GM18868 (cell line): ENCODE results near the gene ARHGAP30.
A peak's percentile ranks its signal among the peaks of the same experiment; 100 is the strongest.
"Not testable (repeated sequence)": the region's sequence is repeated elsewhere in the genome, so short reads cannot be mapped to it uniquely, and the experiment has no call there.

Experiments
- ATAC-seq: cut with Tn5 transposase; IDR thresholded peaks from one replicate; pipeline ENCODE4 v1.9.1; 2021; ENCODE audit warnings: mild to moderate bottlenecking, moderate library complexity; ENCODE audit not compliant: unreplicated experiment

ARHGAP30 gene

DNA sequence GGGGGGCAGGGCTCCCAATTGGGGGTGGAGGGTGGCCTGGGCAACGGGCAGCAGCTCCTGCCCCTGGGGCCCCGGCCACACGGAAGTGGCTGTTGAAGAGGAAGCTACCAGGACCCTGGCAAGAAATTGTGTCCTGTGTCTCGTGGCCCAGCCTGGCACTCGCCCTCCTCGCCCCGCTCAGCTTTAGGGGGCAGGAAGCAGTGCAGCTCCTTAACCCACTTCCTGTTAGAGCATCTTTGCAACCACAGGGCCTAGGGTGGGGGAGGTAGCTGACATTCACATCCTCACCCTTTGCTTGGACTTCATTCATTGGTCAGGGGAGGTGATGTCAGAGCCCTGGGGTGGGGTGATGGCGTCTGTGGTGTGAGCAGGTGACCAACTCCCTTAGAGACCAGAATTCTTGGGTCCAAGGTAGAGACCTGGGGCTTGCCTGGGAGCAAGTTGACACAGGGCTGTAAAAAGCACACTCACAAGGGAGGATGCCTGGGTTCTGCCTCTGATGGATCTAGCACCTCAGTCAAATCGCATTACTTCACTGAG, at the start of gene ARHGAP30:
Gene ARHGAP30, minus strand, starts transcription at position 161 of the 540 bp plus-strand sequence. CDS start 267 bp downstream, outside the sequence.
- ATAC-seq: peak; percentile 83

DNA sequence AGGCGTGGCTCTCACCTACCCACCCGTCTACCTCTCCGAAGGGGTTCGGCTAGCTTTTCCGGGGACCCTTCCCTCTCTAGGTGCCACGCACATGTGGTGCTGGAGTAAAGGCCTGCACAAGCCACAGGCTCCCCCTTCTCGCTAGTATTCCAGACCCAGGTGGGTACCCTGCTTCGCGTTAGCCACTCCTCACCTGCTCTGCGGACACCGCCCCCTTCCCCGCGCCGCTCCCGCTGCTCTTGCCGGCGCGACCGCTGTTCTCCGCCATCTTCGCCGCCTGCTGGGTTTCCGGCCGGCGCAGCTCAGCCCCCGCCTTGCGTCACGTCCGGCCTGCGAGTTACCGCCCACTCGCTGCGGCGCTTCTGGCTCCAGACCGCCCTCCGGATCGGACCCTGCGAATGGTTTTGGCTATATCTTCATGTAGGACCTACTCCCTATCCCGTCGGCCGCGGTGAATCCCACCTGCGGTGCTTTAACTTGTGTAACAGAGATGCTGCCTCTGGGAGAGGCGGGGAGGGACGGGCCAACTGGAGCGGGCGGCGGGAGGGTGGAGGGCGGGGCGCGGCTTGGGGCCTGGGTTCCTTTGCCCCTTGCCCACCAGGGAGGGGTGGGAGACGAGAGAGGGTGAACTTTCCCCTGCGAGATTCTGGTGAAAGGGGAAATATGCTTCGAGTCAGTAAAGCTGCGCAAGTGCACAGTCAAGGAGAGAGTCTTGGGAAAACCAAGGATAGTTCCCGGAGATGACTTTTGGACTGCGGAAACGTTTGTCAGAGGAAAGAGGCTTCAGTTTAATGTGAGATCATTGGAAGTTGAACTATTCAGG, 48.3 kb upstream of the ARHGAP30 start, which contains the start of the genes NIT1 and PFDN2:
Gene NIT1, plus strand, starts transcription at position 347 of the 823 bp plus-strand sequence. Its CDS starts 72 bp downstream, at position 419.
Gene PFDN2, minus strand, starts transcription at position 279 of the 823 bp plus-strand sequence. Its CDS starts 11 bp downstream, at position 268.
- peak; percentile 81 for ATAC-seq

DNA sequence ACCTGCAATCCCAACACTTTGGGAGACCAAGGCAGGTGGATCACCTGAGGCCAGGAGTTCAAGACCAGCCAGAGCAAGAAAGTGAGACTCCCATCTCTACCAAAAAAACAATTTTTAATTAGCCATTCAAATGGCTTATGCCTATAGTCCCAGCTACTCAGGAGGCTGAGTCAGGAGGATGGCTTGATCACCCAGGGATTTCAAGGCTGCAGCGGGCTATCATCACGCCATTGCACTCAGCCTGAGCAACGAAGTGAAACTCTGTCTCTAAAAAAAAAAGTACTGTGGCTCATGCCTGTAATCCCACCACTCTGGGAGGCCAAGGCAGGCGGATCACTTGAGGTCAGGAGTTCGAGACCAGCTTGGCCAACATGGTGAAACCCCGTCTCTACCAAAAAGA, 46.3 kb upstream of the ARHGAP30 start:
- not testable (repeated sequence) for ATAC-seq

DNA sequence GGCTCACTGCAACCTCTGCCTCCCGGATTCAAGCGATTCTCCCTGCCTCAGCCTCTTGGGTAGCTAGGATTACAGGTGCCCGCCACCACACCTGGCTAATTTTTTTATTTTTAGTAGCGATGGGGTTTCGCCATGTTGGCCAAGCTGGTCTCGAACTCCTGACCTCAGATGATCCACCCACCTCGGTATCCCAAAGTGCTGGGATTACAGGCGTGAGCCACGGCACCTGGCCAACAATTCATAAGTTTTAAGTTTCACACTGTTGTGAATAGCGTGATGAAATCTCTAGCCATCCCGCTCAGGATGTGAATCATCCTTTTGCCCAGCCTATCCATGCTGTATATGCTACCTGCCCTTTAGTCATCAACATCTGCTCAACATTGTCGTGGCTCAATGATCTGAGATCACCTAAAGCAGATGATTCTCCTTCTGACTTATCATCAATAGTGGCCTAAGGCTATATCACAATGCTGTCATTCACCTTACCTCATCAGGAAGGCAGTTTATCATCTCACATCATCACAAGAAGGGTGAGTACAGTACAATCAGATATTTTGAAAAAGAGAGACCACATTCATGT, 45.5 kb upstream of the ARHGAP30 start:
- ATAC-seq: no peak

DNA sequence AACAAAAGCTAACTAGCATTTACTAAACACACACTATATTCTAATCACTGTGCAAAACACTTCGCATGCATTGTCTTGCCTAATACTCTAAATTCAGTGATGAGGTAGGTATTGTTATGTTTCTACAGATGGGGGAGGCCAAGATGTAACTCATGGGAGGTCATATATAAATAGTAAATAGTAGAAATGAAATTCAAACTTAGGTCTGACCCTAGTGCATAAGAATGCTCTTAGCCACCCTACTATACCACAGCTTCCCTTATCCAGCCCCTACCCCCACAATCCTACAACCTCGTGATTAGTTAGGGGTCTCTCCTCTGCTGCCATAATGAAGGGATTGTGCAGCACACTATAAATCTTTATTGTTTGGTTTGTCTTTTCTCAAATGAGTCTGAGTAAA, 44.9 kb upstream of the ARHGAP30 start:
- ATAC-seq: no peak

DNA sequence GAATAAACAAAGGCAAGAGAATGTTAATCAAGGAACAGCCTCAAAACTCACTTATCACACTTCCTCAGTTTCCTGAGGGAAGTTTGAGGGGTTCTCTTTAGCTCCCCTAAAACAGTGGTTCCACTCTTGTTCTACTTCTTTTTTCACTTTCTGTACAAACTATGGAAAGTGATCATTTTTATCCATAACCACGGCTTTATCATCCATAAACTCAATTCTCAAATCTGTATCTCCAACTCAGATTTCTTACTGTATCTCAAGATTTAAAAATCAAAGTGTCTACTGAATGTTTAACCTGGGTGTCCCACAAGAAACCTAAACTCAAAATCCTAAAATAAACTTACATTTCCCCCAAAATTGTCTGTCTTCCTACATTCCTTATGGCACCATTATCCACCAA, 44.2 kb upstream of the ARHGAP30 start:
- ATAC-seq: no peak

DNA sequence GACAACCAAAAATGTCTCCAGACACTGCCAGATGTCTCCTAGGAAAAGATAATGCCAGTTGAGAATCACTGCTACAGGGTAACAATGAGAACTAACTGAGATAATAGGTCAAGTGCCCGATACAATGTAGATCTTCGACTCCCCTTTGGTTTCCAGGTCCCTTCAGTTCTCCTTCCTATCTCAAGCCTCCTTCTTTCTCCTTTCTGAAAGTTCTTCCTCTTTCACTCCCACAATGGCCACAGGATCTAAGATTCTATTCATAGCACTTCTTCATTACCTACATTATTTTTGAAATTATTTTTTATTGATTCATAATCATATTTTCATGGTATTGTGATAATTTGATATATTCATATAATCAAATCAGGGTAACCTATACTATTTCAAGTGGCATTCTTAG, 41.8 kb upstream of the ARHGAP30 start:
- ATAC-seq: no peak

DNA sequence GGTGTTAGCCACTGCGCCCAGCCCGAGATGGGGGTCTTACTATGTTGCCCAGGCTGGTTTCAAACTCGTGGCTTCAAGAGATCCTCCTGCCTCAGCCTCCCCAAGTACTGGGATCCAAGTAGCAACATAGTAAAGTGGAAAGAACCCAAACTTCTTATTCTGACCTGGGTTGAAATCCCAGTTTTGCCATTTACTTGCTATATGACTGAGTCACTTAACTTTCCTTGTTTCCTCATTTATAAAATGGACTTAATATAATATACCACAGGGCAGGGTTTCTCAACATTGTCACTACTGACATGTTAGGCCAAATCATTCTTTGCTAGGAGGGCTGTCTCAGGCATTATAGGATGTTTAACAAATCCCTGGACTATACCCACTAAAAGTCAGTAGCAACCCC, 41.4 kb upstream of the ARHGAP30 start:
- no peak for ATAC-seq

DNA sequence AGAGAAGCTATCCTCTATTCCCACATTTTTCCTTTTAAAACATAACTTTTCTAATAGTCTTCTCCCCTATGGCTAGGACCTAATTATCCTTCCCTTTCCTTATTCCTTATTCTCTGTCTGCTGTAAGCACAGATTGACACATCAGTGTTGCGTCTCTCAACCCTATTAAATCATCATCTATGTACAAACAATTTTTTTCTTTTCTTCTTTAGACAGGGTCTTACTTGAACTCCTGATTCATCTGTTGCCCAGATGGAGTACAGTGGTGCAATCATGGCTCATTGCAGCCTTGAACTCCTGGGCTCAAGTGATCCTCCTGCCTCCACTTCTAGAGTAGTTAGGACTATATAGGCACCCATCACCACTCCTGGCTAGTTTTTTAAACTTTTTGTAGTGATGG, 36.7 kb upstream of the ARHGAP30 start:
- no peak for ATAC-seq

- ATAC-seq: no peak
Measured at GRCh38 chr1:161100556-161100955, 30.9 kb upstream of the ARHGAP30 start.

- no peak for ATAC-seq
Measured at GRCh38 chr1:161099090-161099802, 29.6 kb upstream of the ARHGAP30 start.

- ATAC-seq: peak; percentile 75
Measured at GRCh38 chr1:161098210-161099068, 28.7 kb upstream of the ARHGAP30 start, which contains the start of gene KLHDC9. Gene KLHDC9, plus strand, starts transcription at chr1:161098361. Its CDS starts 175 bp downstream, at chr1:161098536.

DNA sequence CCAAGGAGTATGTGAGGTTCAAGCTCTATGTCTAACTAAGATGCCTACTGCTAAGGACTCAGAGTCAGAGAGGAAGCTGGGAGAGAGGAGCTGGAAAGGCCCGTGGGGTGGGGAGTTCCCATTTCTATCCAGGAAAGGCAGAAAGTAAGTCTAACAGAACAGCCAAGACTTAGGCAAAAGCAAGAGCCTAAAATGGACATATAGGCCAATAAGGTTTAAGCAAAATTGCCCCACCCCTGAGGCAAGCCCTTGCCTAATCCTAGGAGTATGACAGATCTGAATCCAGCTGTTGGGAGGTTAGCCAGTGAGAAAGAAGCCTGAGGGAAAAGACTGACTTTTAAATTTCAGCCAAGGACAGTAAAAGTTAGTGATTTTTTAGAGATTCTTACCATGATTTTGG, 26.8 kb upstream of the ARHGAP30 start:
- ATAC-seq: no peak

GRCh38 chr1:161096015-161096414, 26.3 kb upstream of the ARHGAP30 start:
- ATAC-seq: no peak

DNA sequence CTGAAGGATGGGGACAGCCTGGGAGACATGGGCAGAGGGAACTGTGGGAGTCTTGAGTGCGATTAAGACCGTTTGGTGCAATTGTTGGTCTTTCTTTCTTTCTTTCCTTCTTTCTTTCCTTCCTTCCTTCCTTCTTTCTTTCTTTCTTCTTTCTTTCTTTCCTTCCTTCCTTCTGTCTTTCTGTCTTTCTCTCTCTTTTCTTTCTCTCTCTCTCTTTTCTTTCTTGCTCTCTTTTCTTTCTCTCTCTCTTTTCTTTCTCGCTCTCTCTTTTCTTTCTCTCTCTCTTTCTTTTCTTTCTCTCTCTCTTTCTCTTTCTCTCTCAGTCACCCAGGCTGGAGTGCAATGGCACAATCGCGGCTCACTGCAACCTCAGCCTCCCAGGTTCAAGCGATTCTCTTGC, 25.5 kb upstream of the ARHGAP30 start:
- ATAC-seq: no peak

- ATAC-seq: no peak
Measured at GRCh38 chr1:161094481-161094880, 24.8 kb upstream of the ARHGAP30 start.

GRCh38 chr1:161092621-161093028, 22.9 kb upstream of the ARHGAP30 start:
- peak; percentile 50 for ATAC-seq

DNA sequence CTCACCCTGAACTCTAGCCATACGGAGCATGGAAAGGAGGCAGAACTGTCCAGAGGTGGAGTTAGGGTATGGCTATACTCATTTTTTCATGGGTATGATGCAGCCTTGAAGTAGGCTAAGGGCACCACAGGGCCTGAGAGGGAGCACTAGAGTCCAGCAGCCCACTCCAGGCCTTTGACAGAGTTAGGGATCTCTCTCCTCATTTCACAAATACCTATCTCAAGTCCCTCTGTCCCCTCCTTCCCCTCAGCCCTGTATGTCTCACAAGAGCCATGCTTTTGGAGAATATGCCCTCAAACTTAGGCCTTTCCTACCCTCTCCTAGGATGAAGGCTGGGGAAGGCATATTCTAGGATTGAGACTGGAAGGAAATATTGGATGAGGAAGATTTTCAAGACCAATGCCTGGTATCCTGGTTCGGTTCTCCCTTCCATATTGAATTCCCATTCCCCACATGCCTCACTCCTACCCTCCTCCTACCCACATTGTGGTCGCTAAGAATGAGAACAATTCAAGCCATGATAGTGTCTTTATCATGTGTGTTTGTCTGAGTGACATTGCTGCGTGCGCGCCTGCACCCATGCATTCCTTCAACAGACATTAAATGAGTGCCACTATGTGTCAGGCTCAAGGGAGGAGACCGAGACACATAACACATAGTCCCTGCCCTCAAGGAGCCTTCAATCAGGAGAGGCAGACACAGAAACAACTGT, 22.3 kb upstream of the ARHGAP30 start:
- ATAC-seq: no peak

DNA sequence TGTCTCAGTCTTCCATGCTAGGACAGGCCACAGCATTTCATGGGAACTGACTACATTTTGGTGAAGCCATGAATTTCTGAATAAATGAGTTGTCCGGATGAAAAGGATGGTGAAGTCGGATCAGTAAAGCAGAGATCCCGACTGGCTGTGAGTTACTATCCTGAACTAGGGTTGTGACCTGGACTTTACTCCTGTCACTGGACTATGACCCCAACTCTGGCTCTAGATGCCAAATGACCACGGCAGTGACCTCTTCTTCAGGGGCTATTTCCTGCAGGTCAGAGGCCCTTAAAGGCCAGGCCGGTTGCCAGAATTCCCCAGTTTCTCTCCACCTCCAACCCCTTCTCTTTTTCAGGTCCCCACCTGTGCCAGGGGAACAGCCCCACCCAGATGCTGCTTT, 21.4 kb upstream of the ARHGAP30 start:
- no peak for ATAC-seq

- ATAC-seq: no peak
Measured at GRCh38 chr1:161090617-161091016, 20.9 kb upstream of the ARHGAP30 start.
